BJ (cell line): ENCODE results near the gene RGMA. TPM values are rescaled to one million over a fixed set of nuclear protein-coding genes. Genes with fewer than 3 reads are reported as not detected.

Source experiments
- CTCF ChIA-PET: fragments of 350-600 bp; formaldehyde crosslinking; extraction: SDS; loops from one replicate; lab custom pipeline; 2021; ENCODE audit warnings: antibody characterized with exemption, inconsistent platforms; lab: Yijun Ruan, JAX
- POLR2A ChIA-PET: fragments of 300-600 bp; sonication (Branson Sonifier 250); formaldehyde crosslinking; extraction: SDS; loops from one replicate; lab custom pipeline; 2021; ENCODE audit warnings: antibody characterized with exemption; lab: Charles Lee
- DNase-seq: peaks from one replicate; pipeline ENCODE4 v3.0.0-alpha.2; 2011; ENCODE audit warnings: low read depth
- H3K27me3 ChIP-seq: 2 replicates; pipeline ENCODE4 v1.6.0; 2011; ENCODE audit warnings: low read length; ENCODE audit not compliant: control insufficient read depth, insufficient read depth
- H3K36me3 ChIP-seq: 2 replicates; pipeline ENCODE4 v1.5.1; 2011; ENCODE audit warnings: low read length; ENCODE audit not compliant: control insufficient read depth, insufficient read depth
- H3K4me3 ChIP-seq: 2 replicates; pipeline ENCODE4 v1.5.1; 2011; ENCODE audit warnings: low read depth, mild to moderate bottlenecking, control low read depth, low read length
- CTCF ChIP-seq: IDR thresholded peaks from 2 replicates; pipeline ENCODE4 v1.5.1; 2011; ENCODE audit warnings: low read depth, mild to moderate bottlenecking, control low read depth, inconsistent platforms, low read length, moderate library complexity; ENCODE audit not compliant: insufficient read depth
- polyA plus RNA-seq: library from polyadenylated mRNA; depleted of rRNA; stranded (reverse); fragments of >200 nt; gene quantifications from 2 replicates; pipeline ENCODE4 v1.2.3, GENCODE V29; 2011

RGMA gene
- polyA plus RNA-seq, 1 experiment = 0.34 TPM

DNA sequence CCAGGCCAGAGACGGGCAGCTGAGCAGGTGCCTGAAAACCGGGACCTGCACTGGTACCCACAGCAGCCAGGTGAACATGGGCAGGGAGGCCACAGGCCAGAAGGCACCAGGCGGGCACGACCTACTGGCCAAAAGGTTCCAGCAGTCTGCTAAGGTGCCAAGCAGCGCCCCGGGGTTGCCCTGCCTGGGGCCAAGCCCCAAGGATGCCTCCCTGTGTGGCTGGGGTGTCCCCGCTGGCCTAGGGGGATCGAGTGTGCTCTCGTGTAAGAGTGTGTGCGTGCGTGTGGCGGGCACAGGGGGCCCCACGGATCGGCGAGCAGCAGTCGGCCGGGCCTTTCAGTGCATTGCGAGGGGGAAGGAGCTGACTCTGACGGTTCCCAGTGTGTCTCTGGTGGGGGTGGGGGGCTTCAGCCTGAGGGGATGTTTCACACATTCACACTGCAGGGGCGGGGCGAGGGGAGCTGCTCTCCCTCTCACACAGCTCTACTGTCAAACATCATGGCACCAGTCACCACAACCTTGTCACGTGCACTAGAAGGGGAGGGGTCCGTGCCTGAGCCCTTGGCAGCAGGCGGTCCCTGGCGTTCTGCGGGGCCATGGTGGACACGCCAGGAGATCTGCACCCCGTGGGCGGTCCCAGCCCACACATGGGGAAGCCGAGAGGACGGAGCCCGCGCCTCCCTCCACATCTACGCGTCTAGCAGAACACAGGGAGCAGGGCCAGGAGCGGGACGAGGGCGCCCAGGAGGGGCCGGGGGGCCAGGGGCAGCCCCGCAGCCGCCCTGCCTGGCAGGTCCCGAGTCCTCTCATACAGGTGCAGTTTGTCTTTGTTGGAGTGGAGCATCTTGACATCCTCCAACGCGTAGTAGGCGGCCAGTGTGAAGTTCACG lies 44.5 kb downstream of the RGMA start:
- POLR2A ChIA-PET = no interaction called here
- H3K27me3 ChIP-seq = no peaks in the 10 kb centered on the region

GRCh38 chr15:93043621-93044300 lies 45.2 kb downstream of the RGMA start:
- TF ChIP-seq CTCF = no peak
- DNase-seq = no peak
- H3K36me3 ChIP-seq = no peaks in the 10 kb centered on the region
- no peaks in the 10 kb centered on the region for H3K27me3 ChIP-seq
- no peak overlapping the region for H3K4me3 ChIP-seq
- ChIA-PET POLR2A (no interaction called here), CTCF (interaction anchor here (1.2 kb wide), 1 partner anchor 1076 kb away, joined by 5 read pairs; no protein-coding TSS in a partner anchor)

More for the DNA sequence above, 44.5 kb downstream of the RGMA start:
- no peak for DNase-seq
- CTCF ChIA-PET = interaction anchor here (1.2 kb wide), 1 partner anchor 1075 kb away, joined by 5 read pairs; no protein-coding TSS in a partner anchor
- no peaks in the 10 kb centered on the region for H3K36me3 ChIP-seq
- no peak for TF ChIP-seq CTCF
- H3K4me3 ChIP-seq = no peak overlapping the region

GRCh38 chr15:93042691-93043378 lies 46.2 kb downstream of the RGMA start:
- no peak for DNase-seq
- CTCF ChIA-PET = interaction anchor here (0.7 to 1.0 kb wide), 2 partner anchors 12 to 45 kb away, joined by 3 read pairs; no protein-coding TSS in a partner anchor
- no peaks in the 10 kb centered on the region for H3K27me3 ChIP-seq

DNA sequence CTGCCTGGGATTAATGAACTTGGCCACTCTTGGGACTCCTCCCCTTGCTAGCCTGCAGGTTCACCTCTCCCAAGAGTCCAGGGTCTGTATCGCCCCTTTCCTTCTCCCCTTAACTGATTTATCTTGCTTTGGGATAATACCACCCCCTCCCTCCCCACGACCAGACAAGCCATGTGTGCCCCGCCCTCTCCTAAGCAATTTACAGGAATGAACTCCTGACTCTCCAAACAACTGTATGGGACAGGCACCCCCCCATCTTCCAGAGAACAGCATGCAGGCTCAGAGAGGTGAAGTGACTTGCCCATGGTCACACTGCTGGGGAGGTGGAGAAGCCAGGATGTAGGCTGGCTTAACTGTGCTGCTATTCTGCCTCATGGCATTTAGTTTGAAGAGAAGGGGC lies 46.8 kb downstream of the RGMA start:
- Histone ChIP-seq H3K4me3 (no peak overlapping the region), H3K27me3 (no peaks in the 10 kb centered on the region), H3K36me3 (no peaks in the 10 kb centered on the region)
- no peak for DNase-seq
- ChIA-PET CTCF (interaction anchor here (1.0 kb wide), 1 partner anchor 12 kb away, joined by 3 read pairs; no protein-coding TSS in a partner anchor), POLR2A (no interaction called here)
- TF ChIP-seq CTCF = no peak

More at GRCh38 chr15:93042691-93043378, 46.2 kb downstream of the RGMA start:
- TF ChIP-seq CTCF = no peak
- Histone ChIP-seq H3K4me3 (no peak overlapping the region), H3K36me3 (no peaks in the 10 kb centered on the region)
- POLR2A ChIA-PET = no interaction called here

GRCh38 chr15:93041159-93041547 lies 47.9 kb downstream of the RGMA start:
- Histone ChIP-seq H3K36me3 (no peaks in the 10 kb centered on the region), H3K27me3 (no peaks in the 10 kb centered on the region), H3K4me3 (no peak overlapping the region)
- no peak for TF ChIP-seq CTCF
- no peak for DNase-seq
- ChIA-PET CTCF (interaction anchor here (0.8 to 1.2 kb wide), 2 partner anchors 9 to 1078 kb away, joined by 3 read pairs; no protein-coding TSS in a partner anchor), POLR2A (no interaction called here)
